Measurements from ENCODE around the gene OMG. TPM values are rescaled to one million over a fixed set of nuclear protein-coding genes. Genes with fewer than 3 reads are reported as not detected.

OMG gene
- total RNA-seq, 1 donor from 2014 or later: not detected

DNA sequence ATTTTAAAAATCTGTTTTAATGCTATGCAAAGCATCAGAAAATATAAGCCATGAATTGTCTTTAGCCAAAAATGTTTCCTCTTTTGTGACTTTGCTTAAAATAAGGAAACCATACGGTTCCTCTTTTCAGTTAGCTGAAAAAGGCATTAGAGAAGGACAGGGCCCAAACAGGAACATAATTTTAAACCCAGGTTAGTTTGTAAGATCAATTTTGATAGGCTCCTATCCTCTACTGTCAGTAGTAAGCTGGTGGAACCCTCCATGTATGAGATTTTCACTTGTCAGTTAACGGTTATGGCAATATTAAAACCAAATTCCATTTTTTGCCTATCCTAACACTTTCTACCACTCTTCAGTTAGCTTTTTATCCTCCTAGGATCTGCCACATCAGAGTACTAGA, 12.5 kb upstream of the OMG start:
- DNase-seq: no peak
- no peak overlapping the region for H3K27ac Mint-ChIP-seq (ENCODE audit: unreplicated experiment)
- TF ChIP-seq, protein P1, sequence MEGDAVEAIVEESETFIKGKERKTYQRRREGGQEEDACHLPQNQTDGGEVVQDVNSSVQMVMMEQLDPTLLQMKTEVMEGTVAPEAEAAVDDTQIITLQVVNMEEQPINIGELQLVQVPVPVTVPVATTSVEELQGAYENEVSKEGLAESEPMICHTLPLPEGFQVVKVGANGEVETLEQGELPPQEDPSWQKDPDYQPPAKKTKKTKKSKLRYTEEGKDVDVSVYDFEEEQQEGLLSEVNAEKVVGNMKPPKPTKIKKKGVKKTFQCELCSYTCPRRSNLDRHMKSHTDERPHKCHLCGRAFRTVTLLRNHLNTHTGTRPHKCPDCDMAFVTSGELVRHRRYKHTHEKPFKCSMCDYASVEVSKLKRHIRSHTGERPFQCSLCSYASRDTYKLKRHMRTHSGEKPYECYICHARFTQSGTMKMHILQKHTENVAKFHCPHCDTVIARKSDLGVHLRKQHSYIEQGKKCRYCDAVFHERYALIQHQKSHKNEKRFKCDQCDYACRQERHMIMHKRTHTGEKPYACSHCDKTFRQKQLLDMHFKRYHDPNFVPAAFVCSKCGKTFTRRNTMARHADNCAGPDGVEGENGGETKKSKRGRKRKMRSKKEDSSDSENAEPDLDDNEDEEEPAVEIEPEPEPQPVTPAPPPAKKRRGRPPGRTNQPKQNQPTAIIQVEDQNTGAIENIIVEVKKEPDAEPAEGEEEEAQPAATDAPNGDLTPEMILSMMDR (IDR thresholded peaks at IDR 0.05; ENCODE audit: partially characterized antibody, unreplicated experiment): no peak
- no peaks in the 10 kb centered on the region for H3K27me3 Mint-ChIP-seq (ENCODE audit: unreplicated experiment)
- H3K4me1 Mint-ChIP-seq (ENCODE audit: low read depth, unreplicated experiment): peaks cover 4% of the 10 kb centered on the region
- no peak overlapping the region for H3K4me3 Mint-ChIP-seq (ENCODE audit: unreplicated experiment)
- no peaks in the 10 kb centered on the region for H3K9me3 Mint-ChIP-seq (ENCODE audit: unreplicated experiment)
- H3K36me3 Mint-ChIP-seq (ENCODE audit: unreplicated experiment): no peaks in the 10 kb centered on the region

DNA sequence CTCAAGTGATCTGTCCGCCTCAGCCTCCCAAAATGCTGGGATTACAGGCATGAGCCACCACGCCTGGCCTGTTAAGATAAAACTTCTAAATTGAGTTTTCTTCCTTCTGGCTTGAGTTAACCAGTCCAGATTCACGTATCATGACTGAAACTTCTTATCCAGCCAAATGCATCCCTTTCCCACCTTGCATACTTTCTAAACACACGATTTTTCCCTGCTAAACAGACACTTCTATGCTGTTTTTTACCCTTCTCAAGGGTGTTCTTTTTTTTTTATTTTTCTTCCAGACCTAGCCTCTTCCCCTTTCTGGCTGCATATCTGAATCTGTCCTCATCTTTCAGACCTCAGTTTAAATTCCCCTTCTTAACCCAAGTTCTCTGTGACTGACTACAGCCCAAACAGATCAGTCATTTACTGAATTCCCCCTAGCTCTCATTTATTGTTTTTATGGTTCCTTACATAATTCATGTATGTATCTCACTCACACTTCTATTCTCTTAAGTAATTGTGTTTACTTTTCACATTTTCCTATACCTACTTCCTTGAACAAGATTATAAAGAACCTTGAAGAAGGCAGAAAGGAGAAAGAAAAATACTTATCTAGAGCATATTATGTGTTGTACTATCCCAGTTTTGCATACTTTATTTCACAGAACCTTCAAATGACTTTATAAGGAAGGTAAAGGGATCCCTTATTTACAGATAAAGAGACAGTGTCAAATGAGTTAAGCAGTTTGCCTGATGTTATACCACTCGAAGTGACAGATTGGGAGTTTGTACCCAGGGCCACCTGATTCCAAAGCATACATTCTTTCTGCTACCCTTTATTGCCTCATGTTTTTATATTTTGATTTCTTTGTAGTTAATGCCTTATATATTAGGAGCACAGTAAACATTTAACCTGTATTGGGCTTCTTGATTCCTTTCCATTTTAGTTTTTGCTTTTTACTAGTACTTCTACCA, 11.6 kb upstream of the OMG start:
- Mint-ChIP-seq H3K27me3 (ENCODE audit: unreplicated experiment) (no peaks in the 10 kb centered on the region), H3K9me3 (ENCODE audit: unreplicated experiment) (peaks cover 2% of the 10 kb centered on the region), H3K27ac (ENCODE audit: unreplicated experiment) (no peak overlapping the region), H3K4me3 (ENCODE audit: unreplicated experiment) (no peak overlapping the region), H3K4me1 (ENCODE audit: low read depth, unreplicated experiment) (peaks cover 4% of the 10 kb centered on the region), H3K36me3 (ENCODE audit: unreplicated experiment) (no peaks in the 10 kb centered on the region)
- no peak for DNase-seq
- TF ChIP-seq, protein P1 (IDR thresholded peaks at IDR 0.05; ENCODE audit: partially characterized antibody, unreplicated experiment): no peak

DNA sequence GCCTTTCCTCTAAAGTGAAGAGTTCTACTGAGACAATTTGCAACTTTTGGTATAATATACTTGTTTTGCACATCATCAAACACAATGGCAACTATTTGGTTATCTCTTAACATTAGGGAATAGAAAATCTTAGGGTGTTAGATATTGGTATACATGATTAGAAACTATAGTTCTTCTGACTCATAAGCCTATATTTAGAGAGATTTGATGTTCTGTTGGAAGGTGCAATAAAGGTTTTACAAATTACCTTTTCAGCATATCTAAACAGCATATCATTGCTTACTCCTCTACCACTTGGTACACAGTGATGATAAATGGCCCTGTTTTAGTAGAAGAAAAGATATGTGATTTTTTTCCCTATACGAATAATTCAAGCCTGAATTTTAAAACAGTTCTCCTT, 10.6 kb upstream of the OMG start:
- peaks cover 4% of the 10 kb centered on the region for H3K4me1 Mint-ChIP-seq (ENCODE audit: low read depth, unreplicated experiment)
- H3K9me3 Mint-ChIP-seq (ENCODE audit: unreplicated experiment): peaks cover 4% of the 10 kb centered on the region
- H3K27ac Mint-ChIP-seq (ENCODE audit: unreplicated experiment): no peak overlapping the region
- TF ChIP-seq, protein P1 (IDR thresholded peaks at IDR 0.05; ENCODE audit: partially characterized antibody, unreplicated experiment): no peak
- DNase-seq: no peak
- H3K27me3 Mint-ChIP-seq (ENCODE audit: unreplicated experiment): no peaks in the 10 kb centered on the region
- no peak overlapping the region for H3K4me3 Mint-ChIP-seq (ENCODE audit: unreplicated experiment)
- H3K36me3 Mint-ChIP-seq (ENCODE audit: unreplicated experiment): no peaks in the 10 kb centered on the region

DNA sequence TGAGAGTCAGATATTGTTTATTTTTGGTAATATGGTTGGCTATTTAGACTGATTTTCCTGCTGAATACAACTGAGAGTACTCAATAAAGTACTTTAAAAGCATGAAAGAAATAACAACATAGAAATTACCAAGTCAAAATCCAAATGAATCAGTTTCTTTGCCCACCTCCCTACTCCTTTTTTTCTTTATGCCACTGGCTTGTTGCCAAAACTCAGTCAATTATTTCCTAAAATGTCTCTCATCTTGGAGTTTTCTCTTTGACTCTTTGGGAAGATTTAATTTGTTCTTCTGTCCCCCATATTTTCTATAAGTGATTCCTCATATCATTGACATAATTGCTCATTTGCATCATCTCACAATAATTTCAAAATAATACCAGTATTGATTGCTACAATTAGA, 2.6 kb upstream of the OMG start:
- Mint-ChIP-seq H3K27me3 (ENCODE audit: unreplicated experiment) (no peaks in the 10 kb centered on the region), H3K27ac (ENCODE audit: unreplicated experiment) (no peak overlapping the region), H3K4me3 (ENCODE audit: unreplicated experiment) (no peak overlapping the region), H3K36me3 (ENCODE audit: unreplicated experiment) (no peaks in the 10 kb centered on the region), H3K9me3 (ENCODE audit: unreplicated experiment) (peaks cover 5% of the 10 kb centered on the region), H3K4me1 (ENCODE audit: low read depth, unreplicated experiment) (peaks cover 6% of the 10 kb centered on the region)
- TF ChIP-seq, protein P1 (IDR thresholded peaks at IDR 0.05; ENCODE audit: partially characterized antibody, unreplicated experiment): no peak
- no peak for DNase-seq

DNA sequence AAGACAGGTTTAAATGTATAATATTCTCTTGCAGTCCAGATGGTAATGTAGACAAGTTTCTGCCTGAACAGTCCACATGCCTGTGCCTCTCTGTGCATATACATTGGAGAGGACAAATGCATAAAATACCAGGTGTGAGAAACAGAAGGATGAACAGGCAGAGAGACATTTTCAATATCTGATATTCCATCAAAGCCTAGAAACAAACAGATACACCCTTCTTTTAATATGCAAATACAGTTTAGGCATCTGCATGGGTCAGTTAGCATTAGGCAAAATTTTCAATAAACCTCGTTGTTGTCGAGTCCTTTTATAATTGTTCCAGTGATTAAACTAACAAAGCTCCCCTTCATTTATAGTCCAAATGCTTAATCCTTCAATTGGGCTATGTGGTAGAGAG, 897 bp downstream of the OMG start:
- no peaks in the 10 kb centered on the region for H3K27me3 Mint-ChIP-seq (ENCODE audit: unreplicated experiment)
- DNase-seq: no peak
- H3K36me3 Mint-ChIP-seq (ENCODE audit: unreplicated experiment): no peaks in the 10 kb centered on the region
- peaks cover 6% of the 10 kb centered on the region for H3K4me1 Mint-ChIP-seq (ENCODE audit: low read depth, unreplicated experiment)
- H3K27ac Mint-ChIP-seq (ENCODE audit: unreplicated experiment): no peak overlapping the region
- H3K4me3 Mint-ChIP-seq (ENCODE audit: unreplicated experiment): no peak overlapping the region
- H3K9me3 Mint-ChIP-seq (ENCODE audit: unreplicated experiment): peaks cover 1% of the 10 kb centered on the region
- TF ChIP-seq, protein P1 (IDR thresholded peaks at IDR 0.05; ENCODE audit: partially characterized antibody, unreplicated experiment): no peak
